HEK293 (cell line): ENCODE measurements around the gene FBXL7.

Experiments
- CTCF ChIA-PET: fragments of 350-600 bp; formaldehyde crosslinking; extraction: SDS; loops from one replicate; lab custom pipeline; 2021; ENCODE audit warnings: antibody characterized with exemption; lab: Yijun Ruan, JAX
- POLR2A ChIA-PET: fragments of 300-600 bp; formaldehyde crosslinking; extraction: SDS; loops from one replicate; lab custom pipeline; 2020; ENCODE audit warnings: antibody characterized with exemption, inconsistent platforms; lab: Yijun Ruan, JAX
- H3K27ac ChIP-seq: fragments of 200-500 bp; sonication (Bioruptor generic); 2 replicates; pipeline ENCODE4 v1.5.1; 2014; ENCODE audit warnings: low read depth, low read length, control low read depth, inconsistent platforms; ENCODE audit errors: extremely low read depth
- H3K36me3 ChIP-seq, 2 experiments: fragments of 200-500 bp in 1 of 2; sonication (Bioruptor generic) in 1 of 2; 1 replicate in 1 of 2; 2 replicates in 1 of 2; pipeline ENCODE4 v1.5.1; 2014 to 2017; ENCODE audit warnings: inconsistent platforms in 2 of 2, low read length in 2 of 2; ENCODE audit not compliant: control insufficient read depth in 2 of 2, insufficient read depth in 1 of 2
- H3K4me1 ChIP-seq: fragments of 200-500 bp; sonication (Bioruptor generic); 2 replicates; pipeline ENCODE4 v1.5.1; 2014; ENCODE audit warnings: mild to moderate bottlenecking, low read length, inconsistent platforms; ENCODE audit not compliant: control insufficient read depth, insufficient read depth
- H3K4me3 ChIP-seq: 2 replicates; pipeline ENCODE4 v1.5.1; 2011; ENCODE audit warnings: low read depth, mild to moderate bottlenecking, control low read depth, low read length, moderate library complexity
- H3K9me3 ChIP-seq: fragments of 200-500 bp; sonication (Bioruptor generic); 2 replicates; pipeline ENCODE4 v1.5.1; 2014; ENCODE audit warnings: low read depth, low read length, inconsistent platforms; ENCODE audit not compliant: control insufficient read depth, insufficient read depth
- BCL11B ChIP-seq: fragments of 450-650 bp; formaldehyde crosslinking; IDR thresholded peaks from 2 replicates; pipeline ENCODE4 v1.5.1; 2016; ENCODE audit warnings: low read depth, missing biosample characterization, missing genetic modification characterization
- KLF10 ChIP-seq: fragments of 450-650 bp; IDR thresholded peaks from 2 replicates; pipeline ENCODE4 v1.5.1; 2018; ENCODE audit warnings: missing biosample characterization, mild to moderate bottlenecking, missing genetic modification characterization
- KLF7 ChIP-seq: fragments of 450-650 bp; formaldehyde crosslinking; IDR thresholded peaks from 2 replicates; pipeline ENCODE4 v1.5.1; 2016; ENCODE audit warnings: missing biosample characterization, missing genetic modification characterization, borderline replicate concordance
- MEIS1 ChIP-seq: sonication (generic); formaldehyde crosslinking; IDR thresholded peaks from 2 replicates; pipeline ENCODE4 v1.8.1; 2022; ENCODE audit warnings: missing genetic modification reagents, mild to moderate bottlenecking, borderline replicate concordance
- ZNF175 ChIP-seq: fragments of 450-650 bp; formaldehyde crosslinking; IDR thresholded peaks from 2 replicates; pipeline ENCODE4 v1.5.1; 2016; ENCODE audit warnings: missing biosample characterization, missing genetic modification characterization
- ZNF184 ChIP-seq: fragments of 450-650 bp; IDR thresholded peaks from 2 replicates; pipeline ENCODE4 v1.5.1; 2018; ENCODE audit warnings: missing biosample characterization, mild to moderate bottlenecking, missing genetic modification characterization
- ZNF2 ChIP-seq: fragments of 450-650 bp; formaldehyde crosslinking; IDR thresholded peaks from 2 replicates; pipeline ENCODE4 v1.5.1; 2016; ENCODE audit warnings: missing biosample characterization, missing genetic modification characterization
- ZNF366 ChIP-seq: fragments of 450-650 bp; formaldehyde crosslinking; conservative IDR thresholded peaks from 2 replicates; pipeline ENCODE4 v1.5.1; 2016; ENCODE audit warnings: missing biosample characterization, missing genetic modification characterization
- ZNF37A ChIP-seq: fragments of 450-650 bp; IDR thresholded peaks from 2 replicates; pipeline ENCODE4 v1.5.1; 2018; ENCODE audit warnings: missing biosample characterization, missing genetic modification characterization
- ZNF433 ChIP-seq: fragments of 450-650 bp; formaldehyde crosslinking; IDR thresholded peaks from 2 replicates; pipeline ENCODE4 v1.5.1; 2016; ENCODE audit warnings: missing biosample characterization, missing genetic modification characterization, low read depth
- ZNF521 ChIP-seq: fragments of 450-650 bp; formaldehyde crosslinking; IDR thresholded peaks from 2 replicates; pipeline ENCODE4 v1.5.1; 2017; ENCODE audit warnings: missing biosample characterization, mild to moderate bottlenecking, missing genetic modification characterization
- ZNF558 ChIP-seq: fragments of 450-650 bp; formaldehyde crosslinking; IDR thresholded peaks from 2 replicates; pipeline ENCODE4 v1.5.1; 2016; ENCODE audit warnings: missing biosample characterization, missing genetic modification characterization
- ZNF837 ChIP-seq: fragments of 450-650 bp; formaldehyde crosslinking; IDR thresholded peaks from 2 replicates; pipeline ENCODE4 v1.5.1; 2016; ENCODE audit warnings: missing biosample characterization, missing genetic modification characterization
- TF ChIP-seq, protein P1 (sequence below): fragments of 450-650 bp; formaldehyde crosslinking; IDR thresholded peaks from 2 replicates; pipeline ENCODE4 v1.5.1; 2017; ENCODE audit warnings: missing biosample characterization, mild to moderate bottlenecking, missing genetic modification characterization, moderate library complexity
- TF ChIP-seq, protein P2 (sequence below): fragments of 450-650 bp; formaldehyde crosslinking; IDR thresholded peaks from 2 replicates; pipeline ENCODE4 v1.5.1; 2017; ENCODE audit warnings: missing biosample characterization, missing genetic modification characterization
- TF ChIP-seq, protein P3 (sequence below): fragments of 450-650 bp; formaldehyde crosslinking; IDR thresholded peaks from 2 replicates; pipeline ENCODE4 v1.5.1; 2017; ENCODE audit warnings: missing biosample characterization, missing genetic modification characterization
- TF ChIP-seq, protein P4 (sequence below): fragments of 450-650 bp; formaldehyde crosslinking; IDR thresholded peaks from 2 replicates; pipeline ENCODE4 v1.5.1; 2016; ENCODE audit warnings: missing biosample characterization, missing genetic modification characterization
- TF ChIP-seq, protein P5 (sequence below): fragments of 450-650 bp; formaldehyde crosslinking; IDR thresholded peaks from 2 replicates; pipeline ENCODE4 v1.5.1; 2016; ENCODE audit warnings: missing biosample characterization, missing genetic modification characterization, borderline replicate concordance

Gene FBXL7

DNA sequence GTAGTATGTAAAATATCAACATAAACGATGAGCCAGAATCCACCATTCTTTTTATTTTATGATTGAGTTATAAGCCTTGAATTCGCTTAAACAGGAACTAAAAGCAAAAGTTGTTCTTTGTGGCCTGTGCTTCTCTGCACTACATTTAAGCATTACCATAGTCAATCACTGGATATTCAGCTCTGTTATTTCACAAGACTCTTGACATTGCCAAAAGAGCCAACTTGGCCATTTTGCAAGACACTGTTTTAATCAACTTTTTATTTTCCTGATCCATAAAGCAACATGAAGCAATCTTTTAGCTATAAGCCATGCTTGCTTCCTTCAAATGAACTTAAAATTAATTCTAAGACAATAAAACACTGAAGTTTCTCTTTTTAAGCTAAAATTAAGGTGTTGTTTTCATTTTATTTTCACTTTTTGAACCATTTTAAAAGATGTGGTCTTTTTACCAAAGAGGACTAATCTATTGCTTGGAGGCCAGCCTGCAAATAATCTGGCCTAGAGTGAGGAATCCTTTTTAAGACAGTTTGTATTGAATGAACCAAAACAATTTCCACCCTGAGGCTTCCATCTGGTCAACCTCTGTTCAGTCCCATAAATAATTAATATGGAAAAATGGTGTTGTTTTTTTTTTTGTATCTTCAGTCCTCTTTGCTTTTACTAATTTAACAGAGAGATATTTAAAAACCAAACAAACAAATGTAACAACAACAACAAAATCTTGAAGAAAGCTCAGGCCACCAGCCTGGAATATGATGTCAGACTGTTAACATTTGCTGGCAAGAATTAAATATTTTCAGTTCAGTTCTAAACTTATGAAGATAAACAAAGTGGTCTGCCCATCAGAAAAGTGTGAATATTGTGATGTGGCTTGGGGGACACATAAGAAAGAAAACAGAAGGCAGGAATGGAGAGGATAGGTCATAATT lies 405.2 kb downstream of the FBXL7 start:
- H3K4me1 ChIP-seq, result no peaks in the 10 kb centered on the region
- H3K4me3 ChIP-seq, result no peak overlapping the region
- no peak overlapping the region for H3K27ac ChIP-seq
- POLR2A ChIA-PET, result no interaction called here
- no peak for TF ChIP-seq ZNF837 (tag by site-specific recombination)
- H3K9me3 ChIP-seq, result no peaks in the 10 kb centered on the region
- no peaks in the 10 kb centered on the region for H3K36me3 ChIP-seq
- CTCF ChIA-PET, result interaction anchor here (0.6 kb wide), 1 partner anchor 33 kb away, joined by 3 read pairs; no protein-coding TSS in a partner anchor

DNA sequence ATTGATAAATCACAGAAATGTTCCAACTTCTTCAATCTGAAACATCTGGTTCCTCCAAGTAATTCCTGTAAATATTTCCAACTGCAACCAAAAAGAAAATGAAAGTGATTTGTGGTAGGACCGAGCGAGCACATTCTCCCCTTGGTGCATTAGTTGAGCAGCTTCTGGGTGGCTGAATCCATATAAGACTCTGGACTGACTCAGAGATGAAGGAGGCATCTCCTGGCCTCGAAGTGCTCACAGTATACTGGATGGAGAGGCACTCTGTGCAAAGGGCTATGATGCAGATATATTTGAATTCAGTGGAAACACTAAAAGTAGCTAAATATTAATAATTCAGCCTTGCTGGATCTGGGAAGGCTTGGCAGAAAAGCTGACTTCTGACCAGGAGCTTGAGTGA lies 414.7 kb downstream of the FBXL7 start:
- ChIA-PET POLR2A (no interaction called here), CTCF (no interaction called here)
- TF ChIP-seq ZNF521 (tag by site-specific recombination) (no peak), ZNF184 (tag by site-specific recombination) (no peak), ZNF433 (tag by site-specific recombination) (no peak), ZNF558 (tag by site-specific recombination) (no peak), MEIS1 (no peak), KLF10 (tag by site-specific recombination) (no peak), ZNF37A (tag by site-specific recombination) (no peak), KLF7 (tag by site-specific recombination) (no peak), ZNF2 (tag by site-specific recombination) (no peak), ZNF366 (no peak), BCL11B (tag by site-specific recombination) (no peak), ZNF175 (tag by site-specific recombination) (no peak)
- TF ChIP-seq, protein P1, sequence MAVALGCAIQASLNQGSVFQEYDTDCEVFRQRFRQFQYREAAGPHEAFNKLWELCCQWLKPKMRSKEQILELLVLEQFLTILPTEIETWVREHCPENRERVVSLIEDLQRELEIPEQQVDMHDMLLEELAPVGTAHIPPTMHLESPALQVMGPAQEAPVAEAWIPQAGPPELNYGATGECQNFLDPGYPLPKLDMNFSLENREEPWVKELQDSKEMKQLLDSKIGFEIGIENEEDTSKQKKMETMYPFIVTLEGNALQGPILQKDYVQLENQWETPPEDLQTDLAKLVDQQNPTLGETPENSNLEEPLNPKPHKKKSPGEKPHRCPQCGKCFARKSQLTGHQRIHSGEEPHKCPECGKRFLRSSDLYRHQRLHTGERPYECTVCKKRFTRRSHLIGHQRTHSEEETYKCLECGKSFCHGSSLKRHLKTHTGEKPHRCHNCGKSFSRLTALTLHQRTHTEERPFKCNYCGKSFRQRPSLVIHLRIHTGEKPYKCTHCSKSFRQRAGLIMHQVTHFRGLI, result no peak
- TF ChIP-seq, protein P2, sequence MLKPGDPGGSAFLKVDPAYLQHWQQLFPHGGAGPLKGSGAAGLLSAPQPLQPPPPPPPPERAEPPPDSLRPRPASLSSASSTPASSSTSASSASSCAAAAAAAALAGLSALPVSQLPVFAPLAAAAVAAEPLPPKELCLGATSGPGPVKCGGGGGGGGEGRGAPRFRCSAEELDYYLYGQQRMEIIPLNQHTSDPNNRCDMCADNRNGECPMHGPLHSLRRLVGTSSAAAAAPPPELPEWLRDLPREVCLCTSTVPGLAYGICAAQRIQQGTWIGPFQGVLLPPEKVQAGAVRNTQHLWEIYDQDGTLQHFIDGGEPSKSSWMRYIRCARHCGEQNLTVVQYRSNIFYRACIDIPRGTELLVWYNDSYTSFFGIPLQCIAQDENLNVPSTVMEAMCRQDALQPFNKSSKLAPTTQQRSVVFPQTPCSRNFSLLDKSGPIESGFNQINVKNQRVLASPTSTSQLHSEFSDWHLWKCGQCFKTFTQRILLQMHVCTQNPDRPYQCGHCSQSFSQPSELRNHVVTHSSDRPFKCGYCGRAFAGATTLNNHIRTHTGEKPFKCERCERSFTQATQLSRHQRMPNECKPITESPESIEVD (tag by site-specific recombination), result no peak
- TF ChIP-seq, protein P3, sequence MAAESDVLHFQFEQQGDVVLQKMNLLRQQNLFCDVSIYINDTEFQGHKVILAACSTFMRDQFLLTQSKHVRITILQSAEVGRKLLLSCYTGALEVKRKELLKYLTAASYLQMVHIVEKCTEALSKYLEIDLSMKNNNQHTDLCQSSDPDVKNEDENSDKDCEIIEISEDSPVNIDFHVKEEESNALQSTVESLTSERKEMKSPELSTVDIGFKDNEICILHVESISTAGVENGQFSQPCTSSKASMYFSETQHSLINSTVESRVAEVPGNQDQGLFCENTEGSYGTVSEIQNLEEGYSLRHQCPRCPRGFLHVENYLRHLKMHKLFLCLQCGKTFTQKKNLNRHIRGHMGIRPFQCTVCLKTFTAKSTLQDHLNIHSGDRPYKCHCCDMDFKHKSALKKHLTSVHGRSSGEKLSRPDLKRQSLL (tag by site-specific recombination), result no peak
- TF ChIP-seq, protein P4, sequence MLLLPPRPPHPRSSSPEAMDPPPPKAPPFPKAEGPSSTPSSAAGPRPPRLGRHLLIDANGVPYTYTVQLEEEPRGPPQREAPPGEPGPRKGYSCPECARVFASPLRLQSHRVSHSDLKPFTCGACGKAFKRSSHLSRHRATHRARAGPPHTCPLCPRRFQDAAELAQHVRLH (tag by site-specific recombination), result no peak
- TF ChIP-seq, protein P5, sequence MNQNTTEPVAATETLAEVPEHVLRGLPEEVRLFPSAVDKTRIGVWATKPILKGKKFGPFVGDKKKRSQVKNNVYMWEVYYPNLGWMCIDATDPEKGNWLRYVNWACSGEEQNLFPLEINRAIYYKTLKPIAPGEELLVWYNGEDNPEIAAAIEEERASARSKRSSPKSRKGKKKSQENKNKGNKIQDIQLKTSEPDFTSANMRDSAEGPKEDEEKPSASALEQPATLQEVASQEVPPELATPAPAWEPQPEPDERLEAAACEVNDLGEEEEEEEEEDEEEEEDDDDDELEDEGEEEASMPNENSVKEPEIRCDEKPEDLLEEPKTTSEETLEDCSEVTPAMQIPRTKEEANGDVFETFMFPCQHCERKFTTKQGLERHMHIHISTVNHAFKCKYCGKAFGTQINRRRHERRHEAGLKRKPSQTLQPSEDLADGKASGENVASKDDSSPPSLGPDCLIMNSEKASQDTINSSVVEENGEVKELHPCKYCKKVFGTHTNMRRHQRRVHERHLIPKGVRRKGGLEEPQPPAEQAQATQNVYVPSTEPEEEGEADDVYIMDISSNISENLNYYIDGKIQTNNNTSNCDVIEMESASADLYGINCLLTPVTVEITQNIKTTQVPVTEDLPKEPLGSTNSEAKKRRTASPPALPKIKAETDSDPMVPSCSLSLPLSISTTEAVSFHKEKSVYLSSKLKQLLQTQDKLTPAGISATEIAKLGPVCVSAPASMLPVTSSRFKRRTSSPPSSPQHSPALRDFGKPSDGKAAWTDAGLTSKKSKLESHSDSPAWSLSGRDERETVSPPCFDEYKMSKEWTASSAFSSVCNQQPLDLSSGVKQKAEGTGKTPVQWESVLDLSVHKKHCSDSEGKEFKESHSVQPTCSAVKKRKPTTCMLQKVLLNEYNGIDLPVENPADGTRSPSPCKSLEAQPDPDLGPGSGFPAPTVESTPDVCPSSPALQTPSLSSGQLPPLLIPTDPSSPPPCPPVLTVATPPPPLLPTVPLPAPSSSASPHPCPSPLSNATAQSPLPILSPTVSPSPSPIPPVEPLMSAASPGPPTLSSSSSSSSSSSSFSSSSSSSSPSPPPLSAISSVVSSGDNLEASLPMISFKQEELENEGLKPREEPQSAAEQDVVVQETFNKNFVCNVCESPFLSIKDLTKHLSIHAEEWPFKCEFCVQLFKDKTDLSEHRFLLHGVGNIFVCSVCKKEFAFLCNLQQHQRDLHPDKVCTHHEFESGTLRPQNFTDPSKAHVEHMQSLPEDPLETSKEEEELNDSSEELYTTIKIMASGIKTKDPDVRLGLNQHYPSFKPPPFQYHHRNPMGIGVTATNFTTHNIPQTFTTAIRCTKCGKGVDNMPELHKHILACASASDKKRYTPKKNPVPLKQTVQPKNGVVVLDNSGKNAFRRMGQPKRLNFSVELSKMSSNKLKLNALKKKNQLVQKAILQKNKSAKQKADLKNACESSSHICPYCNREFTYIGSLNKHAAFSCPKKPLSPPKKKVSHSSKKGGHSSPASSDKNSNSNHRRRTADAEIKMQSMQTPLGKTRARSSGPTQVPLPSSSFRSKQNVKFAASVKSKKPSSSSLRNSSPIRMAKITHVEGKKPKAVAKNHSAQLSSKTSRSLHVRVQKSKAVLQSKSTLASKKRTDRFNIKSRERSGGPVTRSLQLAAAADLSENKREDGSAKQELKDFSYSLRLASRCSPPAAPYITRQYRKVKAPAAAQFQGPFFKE (tag by site-specific recombination), result no peak
- Histone ChIP-seq H3K36me3 (no peaks in the 10 kb centered on the region), H3K27ac (no peak overlapping the region), H3K4me1 (no peaks in the 10 kb centered on the region), H3K4me3 (no peak overlapping the region), H3K9me3 (no peaks in the 10 kb centered on the region)
